SJSA1 (cell line): ENCODE data around the gene FSTL4. TPM values are rescaled to one million over a fixed set of nuclear protein-coding genes. Genes with fewer than 3 reads are reported as not detected.

Experiments used
- DNase-seq, 2 experiments: peaks; one replicate each; pipeline ENCODE4 v3.0.0-alpha.2; 2015 to 2020; ENCODE audit warnings: low spot score in 2 of 2, low read depth in 1 of 2
- H3K27ac ChIP-seq: fragments of 250-450 bp; sonication (Bioruptor Pico); 2 replicates; pipeline ENCODE4 v1.5.1; 2020; ENCODE audit warnings: mild to moderate bottlenecking, moderate library complexity
- H3K27me3 ChIP-seq: fragments of 250-450 bp; sonication (Bioruptor Pico); replicated peaks from 2 replicates; pipeline ENCODE4 v1.5.1; 2020; ENCODE audit warnings: mild to moderate bottlenecking, moderate library complexity
- H3K36me3 ChIP-seq: fragments of 250-450 bp; sonication (Bioruptor Pico); 2 replicates; pipeline ENCODE4 v1.5.1; 2020; ENCODE audit warnings: mild to moderate bottlenecking
- H3K4me1 ChIP-seq: fragments of 250-450 bp; sonication (Bioruptor Pico); replicated peaks from 2 replicates; pipeline ENCODE4 v1.6.1; 2021; ENCODE audit warnings: mild to moderate bottlenecking
- H3K4me3 ChIP-seq: fragments of 250-450 bp; sonication (Bioruptor Pico); 2 replicates; pipeline ENCODE4 v1.5.1; 2020; ENCODE audit warnings: mild to moderate bottlenecking
- H3K9me3 ChIP-seq: fragments of 250-450 bp; sonication (Bioruptor Pico); replicated peaks from 2 replicates; pipeline ENCODE4 v1.5.1; 2020; ENCODE audit warnings: mild to moderate bottlenecking
- total RNA-seq: library from RNA; depleted of rRNA; stranded (reverse); fragments of >200 nt; shearing (Covaris generic); gene quantifications from 2 replicates; pipeline ENCODE4 v1.2.3, GENCODE V29; 2014; rRNA removed

Gene FSTL4
- 2.1 and 3.6 TPM in 2 replicates for total RNA-seq

GRCh38 chr5:133612249-133612860 lies at the start of gene FSTL4:
FSTL4 (minus strand) TSS chr5:133612541.
- DNase-seq = no peak
- no peaks in the 10 kb centered on the region for H3K9me3 ChIP-seq
- no peak within 1 kb of the TSS for H3K4me3 ChIP-seq
- no peaks in the 10 kb centered on the region for H3K36me3 ChIP-seq
- peaks cover 81% of the 10 kb centered on the region for H3K27me3 ChIP-seq
- H3K4me1 ChIP-seq = peaks cover 10% of the 10 kb centered on the region
- no peak within 1 kb of the TSS for H3K27ac ChIP-seq

GRCh38 chr5:133661389-133661788 lies 49.0 kb upstream of the FSTL4 start:
- H3K27me3 ChIP-seq = no peaks in the 10 kb centered on the region
- DNase-seq = no peak
- no peaks in the 10 kb centered on the region for H3K36me3 ChIP-seq
- no peak overlapping the region for H3K27ac ChIP-seq
- H3K4me1 ChIP-seq = peaks cover 6% of the 10 kb centered on the region
- H3K4me3 ChIP-seq = no peak overlapping the region
- no peaks in the 10 kb centered on the region for H3K9me3 ChIP-seq

GRCh38 chr5:133658327-133658726 lies 46.0 kb upstream of the FSTL4 start:
- H3K4me1 ChIP-seq = no peaks in the 10 kb centered on the region
- H3K9me3 ChIP-seq = no peaks in the 10 kb centered on the region
- no peaks in the 10 kb centered on the region for H3K27me3 ChIP-seq
- no peaks in the 10 kb centered on the region for H3K36me3 ChIP-seq
- H3K27ac ChIP-seq = no peak overlapping the region
- no peak for DNase-seq
- no peak overlapping the region for H3K4me3 ChIP-seq

GRCh38 chr5:133657036-133657435 lies 44.7 kb upstream of the FSTL4 start:
- H3K36me3 ChIP-seq = no peaks in the 10 kb centered on the region
- no peak for DNase-seq
- no peak overlapping the region for H3K4me3 ChIP-seq
- no peaks in the 10 kb centered on the region for H3K4me1 ChIP-seq
- no peaks in the 10 kb centered on the region for H3K9me3 ChIP-seq
- no peaks in the 10 kb centered on the region for H3K27me3 ChIP-seq
- H3K27ac ChIP-seq = no peak overlapping the region

GRCh38 chr5:133655966-133656365 lies 43.6 kb upstream of the FSTL4 start:
- Histone ChIP-seq H3K4me1 (no peaks in the 10 kb centered on the region), H3K27ac (no peak overlapping the region), H3K36me3 (no peaks in the 10 kb centered on the region), H3K27me3 (no peaks in the 10 kb centered on the region), H3K4me3 (no peak overlapping the region), H3K9me3 (no peaks in the 10 kb centered on the region)
- no peak for DNase-seq

GRCh38 chr5:133653760-133654049 lies 41.4 kb upstream of the FSTL4 start:
- no peaks in the 10 kb centered on the region for H3K4me1 ChIP-seq
- H3K27ac ChIP-seq = no peak overlapping the region
- H3K9me3 ChIP-seq = no peaks in the 10 kb centered on the region
- H3K36me3 ChIP-seq = no peaks in the 10 kb centered on the region
- H3K4me3 ChIP-seq = no peak overlapping the region
- H3K27me3 ChIP-seq = no peaks in the 10 kb centered on the region
- DNase-seq = no peak

GRCh38 chr5:133652951-133653759 lies 40.8 kb upstream of the FSTL4 start:
- H3K4me1 ChIP-seq = no peaks in the 10 kb centered on the region
- H3K9me3 ChIP-seq = no peaks in the 10 kb centered on the region
- no peaks in the 10 kb centered on the region for H3K36me3 ChIP-seq
- no peak for DNase-seq
- H3K27ac ChIP-seq = no peak overlapping the region
- H3K4me3 ChIP-seq = no peak overlapping the region
- no peaks in the 10 kb centered on the region for H3K27me3 ChIP-seq

GRCh38 chr5:133644000-133644865 lies 31.9 kb upstream of the FSTL4 start:
- H3K4me1 ChIP-seq = no peaks in the 10 kb centered on the region
- no peak for DNase-seq

GRCh38 chr5:133643365-133643764 lies 31.0 kb upstream of the FSTL4 start:
- no peak overlapping the region for H3K4me3 ChIP-seq
- no peaks in the 10 kb centered on the region for H3K9me3 ChIP-seq
- no peaks in the 10 kb centered on the region for H3K4me1 ChIP-seq
- no peak for DNase-seq
- no peak overlapping the region for H3K27ac ChIP-seq
- H3K36me3 ChIP-seq = no peaks in the 10 kb centered on the region
- H3K27me3 ChIP-seq = peaks cover 11% of the 10 kb centered on the region; the same call in 1 of the 2 replicates

More at GRCh38 chr5:133644000-133644865, 31.9 kb upstream of the FSTL4 start:
- Histone ChIP-seq H3K4me3 (no peak overlapping the region), H3K27me3 (peaks cover 11% of the 10 kb centered on the region; the same call in 1 of the 2 replicates), H3K36me3 (no peaks in the 10 kb centered on the region), H3K9me3 (no peaks in the 10 kb centered on the region), H3K27ac (no peak overlapping the region)

GRCh38 chr5:133642153-133642722 lies 29.9 kb upstream of the FSTL4 start:
- H3K4me1 ChIP-seq = no peaks in the 10 kb centered on the region
- DNase-seq = no peak
- no peaks in the 10 kb centered on the region for H3K9me3 ChIP-seq
- H3K27ac ChIP-seq = no peak overlapping the region
- H3K4me3 ChIP-seq = no peak overlapping the region
- peaks cover 11% of the 10 kb centered on the region; the same call in 1 of the 2 replicates for H3K27me3 ChIP-seq
- no peaks in the 10 kb centered on the region for H3K36me3 ChIP-seq

- Histone ChIP-seq H3K4me3 (no peak overlapping the region), H3K4me1 (no peaks in the 10 kb centered on the region), H3K36me3 (no peaks in the 10 kb centered on the region), H3K27ac (no peak overlapping the region), H3K27me3 (peaks cover 11% of the 10 kb centered on the region; the same call in 1 of the 2 replicates), H3K9me3 (no peaks in the 10 kb centered on the region)
- DNase-seq = no peak
Observed at GRCh38 chr5:133641683-133642082, 29.3 kb upstream of the FSTL4 start.

- H3K27me3 ChIP-seq = peaks cover 11% of the 10 kb centered on the region; the same call in 1 of the 2 replicates
- no peaks in the 10 kb centered on the region for H3K36me3 ChIP-seq
- H3K27ac ChIP-seq = no peak overlapping the region
- no peak for DNase-seq
- H3K4me3 ChIP-seq = no peak overlapping the region
- H3K4me1 ChIP-seq = no peaks in the 10 kb centered on the region
- H3K9me3 ChIP-seq = no peaks in the 10 kb centered on the region
Observed at GRCh38 chr5:133639850-133640528, 27.6 kb upstream of the FSTL4 start.

GRCh38 chr5:133638436-133638835 lies 26.1 kb upstream of the FSTL4 start:
- DNase-seq = no peak
- Histone ChIP-seq H3K27me3 (peaks cover 3% of the 10 kb centered on the region; the same call in 1 of the 2 replicates), H3K4me1 (no peaks in the 10 kb centered on the region), H3K4me3 (no peak overlapping the region), H3K36me3 (no peaks in the 10 kb centered on the region), H3K27ac (no peak overlapping the region), H3K9me3 (no peaks in the 10 kb centered on the region)
